HG03175 (cell line): ENCODE measurements around the gene CCDC27.

Experiments
- ATAC-seq: cut with Tn5 transposase; IDR thresholded peaks from one replicate; pipeline ENCODE4 v1.9.1; 2021; ENCODE audit warnings: mild to moderate bottlenecking, moderate library complexity; ENCODE audit not compliant: unreplicated experiment

The CCDC27 gene

GRCh38 chr1:3816331-3817137 is 64.3 kb downstream of the CCDC27 start:
- ATAC-seq: no peak

- no peak for ATAC-seq
Observed at GRCh38 chr1:3817138-3817740, 65.0 kb downstream of the CCDC27 start.

DNA sequence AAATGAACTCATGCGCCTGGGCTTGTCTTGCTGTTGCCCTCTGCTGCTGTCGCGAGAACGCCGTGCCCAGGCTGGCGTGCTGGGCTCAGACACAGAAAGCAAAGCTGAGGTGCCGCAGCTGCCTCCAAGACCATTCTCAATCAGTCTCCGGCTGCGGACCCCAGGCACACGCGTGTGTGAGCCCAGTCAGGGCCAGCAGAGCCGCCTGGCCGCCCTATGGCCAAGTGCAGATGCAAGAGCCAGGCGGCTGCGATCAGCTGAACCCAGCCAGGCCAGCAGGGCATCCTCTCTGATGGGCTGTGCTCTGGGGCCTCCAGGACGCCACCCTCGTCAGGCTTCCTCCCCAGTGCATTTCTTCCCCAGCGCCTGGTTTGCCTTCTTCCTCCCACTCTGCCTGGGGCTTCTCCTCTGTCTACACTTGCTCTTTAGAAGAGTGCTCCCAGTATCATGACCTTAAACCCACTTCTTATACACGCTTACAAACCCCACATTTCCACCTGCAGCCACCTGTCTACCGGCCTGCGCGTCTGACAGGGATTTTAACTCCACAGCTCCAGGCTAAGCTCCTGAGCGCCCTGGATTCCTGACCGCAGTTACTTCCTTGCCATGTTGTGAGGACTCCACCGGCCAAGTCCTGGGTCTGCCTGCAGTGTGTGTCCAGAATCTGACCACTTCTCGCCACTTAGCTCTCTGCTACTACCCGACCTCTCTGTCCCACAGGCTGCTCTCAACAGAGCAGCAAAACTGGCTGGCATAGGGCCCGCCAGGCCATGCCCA is 65.8 kb downstream of the CCDC27 start:
- ATAC-seq: no peak

DNA sequence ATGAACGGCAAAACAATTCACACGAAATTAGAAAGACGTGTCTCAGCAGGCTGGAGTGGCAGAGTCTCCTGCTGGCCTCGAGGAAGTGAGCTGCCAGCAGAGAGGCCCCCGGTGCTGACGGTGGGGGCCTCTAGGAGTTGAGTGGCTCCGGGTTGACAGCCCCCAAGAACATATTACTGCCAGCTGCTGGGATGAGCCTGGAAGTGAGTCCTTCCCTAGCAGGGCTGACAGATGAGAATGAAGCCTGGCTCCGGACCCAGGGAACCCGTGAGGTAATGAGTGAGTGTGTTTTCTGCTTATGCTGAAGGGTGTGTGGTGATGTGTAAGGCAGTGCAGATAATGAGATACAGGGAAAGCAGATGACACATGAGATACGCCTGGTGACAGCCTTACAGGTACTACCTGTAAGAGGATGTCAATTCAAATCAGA is 67.5 kb downstream of the CCDC27 start:
- ATAC-seq: no peak

DNA sequence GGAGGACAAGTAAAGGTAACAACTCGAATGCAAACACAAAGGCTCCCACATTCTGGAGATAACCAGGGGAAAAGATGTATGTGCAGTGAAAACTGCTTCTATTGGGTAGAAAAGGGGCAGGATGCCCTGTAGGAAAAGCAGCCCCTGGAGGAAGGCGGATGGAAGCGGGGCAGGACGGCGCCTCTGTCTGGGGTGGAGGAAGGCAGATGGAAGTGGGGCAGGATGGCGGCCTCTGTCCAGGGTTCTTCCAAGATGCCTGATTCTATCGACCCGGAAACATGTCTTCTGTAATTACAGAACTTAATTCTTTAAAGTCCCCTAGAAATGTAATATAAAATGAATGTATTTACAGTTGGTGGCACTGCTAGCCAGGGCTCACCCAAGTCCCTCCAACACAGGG is 68.1 kb downstream of the CCDC27 start:
- ATAC-seq: no peak

GRCh38 chr1:3821004-3821403 is 68.8 kb downstream of the CCDC27 start:
- no peak for ATAC-seq
